Stimulated activated naive CD4-positive, alpha-beta T cell treated with Interleukin-2 at 50 U/mL for 16 hours (primary cell): Measurements from ENCODE around the gene LRRC4C.
"Not testable (repeated sequence)": the region's sequence is repeated elsewhere in the genome, so short reads cannot be mapped to it uniquely, and the experiment has no call there.

ENCODE experiments used
- DNase-seq: peaks from one replicate; lab custom pipeline; 2025; lab: John Stamatoyannopoulos, UW

LRRC4C gene

GRCh38 chr11:40228662-40229061 is 1230.8 kb downstream of the LRRC4C start:
- no peak for DNase-seq

GRCh38 chr11:40227730-40228129 is 1231.7 kb downstream of the LRRC4C start:
- no peak for DNase-seq

DNA sequence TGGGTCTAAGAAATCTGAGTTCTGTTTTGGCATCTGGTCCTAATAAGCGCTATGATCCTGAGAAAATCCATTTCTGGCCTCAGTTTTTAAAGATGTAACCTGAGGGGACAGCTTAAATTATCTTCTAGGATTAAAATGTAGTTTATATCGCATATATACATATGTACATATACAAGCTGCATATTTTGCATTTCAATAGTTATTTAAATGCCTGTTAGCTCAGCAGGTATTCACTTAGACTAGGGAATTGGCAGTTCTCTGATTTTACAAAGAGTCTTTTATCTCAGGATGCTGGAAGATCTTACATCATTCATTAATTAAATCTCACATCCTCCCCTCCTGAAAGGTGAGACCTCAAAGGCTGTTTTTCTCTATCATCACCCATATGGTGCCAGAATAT is 1232.8 kb downstream of the LRRC4C start:
- DNase-seq = no peak

DNA sequence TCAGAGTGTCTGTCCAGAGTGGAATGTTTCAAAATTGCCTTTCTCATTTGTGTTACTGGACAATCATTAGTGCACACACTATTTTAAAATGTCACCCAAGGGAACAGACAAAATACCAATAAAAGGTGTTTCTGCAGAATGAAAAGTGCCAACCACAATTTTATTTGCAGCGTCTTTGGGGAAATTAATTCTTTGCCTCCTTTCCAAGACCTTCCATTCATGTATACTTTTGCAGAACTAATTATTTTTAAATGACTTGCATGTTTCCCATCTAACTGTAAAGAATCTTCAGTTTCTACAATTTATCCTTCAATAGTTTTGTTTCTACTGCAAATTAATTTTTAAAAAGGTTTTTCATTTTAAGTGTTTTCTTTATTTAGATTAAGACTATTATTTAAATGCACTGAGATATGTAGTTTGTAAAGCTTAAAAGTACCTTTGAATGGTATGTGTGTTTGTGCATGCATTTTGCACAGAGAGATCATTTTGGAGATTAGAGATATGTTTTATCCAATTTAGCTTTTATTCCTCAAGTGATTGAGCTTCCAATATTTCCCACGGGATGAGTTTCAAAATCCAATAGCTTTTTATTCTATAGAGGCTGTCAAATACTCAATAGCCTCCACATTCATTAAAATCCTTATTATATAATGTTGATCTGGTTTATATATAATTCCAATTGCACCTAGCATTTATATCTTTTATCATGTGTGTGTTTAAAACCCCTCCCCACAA is 1235.7 kb downstream of the LRRC4C start:
- no peak for DNase-seq

DNA sequence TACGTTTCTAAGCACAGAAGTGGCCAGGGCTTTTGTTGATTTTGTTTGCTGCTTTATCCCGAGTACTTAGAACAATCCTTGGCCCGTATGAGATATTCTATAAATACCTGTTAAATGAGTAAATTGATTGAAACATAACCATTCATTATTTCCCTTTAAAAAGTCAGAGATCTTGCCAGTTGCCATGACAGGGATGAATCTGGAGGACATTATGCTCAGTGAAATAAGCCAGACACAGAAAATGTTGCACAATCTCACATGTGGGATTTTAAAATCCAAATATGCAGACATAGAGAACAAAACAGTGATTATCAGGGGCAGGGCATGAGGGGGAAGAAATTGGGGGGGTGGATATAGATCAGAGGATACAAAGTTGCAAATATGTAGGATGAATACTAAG is 1240.1 kb downstream of the LRRC4C start:
- no peak for DNase-seq

DNA sequence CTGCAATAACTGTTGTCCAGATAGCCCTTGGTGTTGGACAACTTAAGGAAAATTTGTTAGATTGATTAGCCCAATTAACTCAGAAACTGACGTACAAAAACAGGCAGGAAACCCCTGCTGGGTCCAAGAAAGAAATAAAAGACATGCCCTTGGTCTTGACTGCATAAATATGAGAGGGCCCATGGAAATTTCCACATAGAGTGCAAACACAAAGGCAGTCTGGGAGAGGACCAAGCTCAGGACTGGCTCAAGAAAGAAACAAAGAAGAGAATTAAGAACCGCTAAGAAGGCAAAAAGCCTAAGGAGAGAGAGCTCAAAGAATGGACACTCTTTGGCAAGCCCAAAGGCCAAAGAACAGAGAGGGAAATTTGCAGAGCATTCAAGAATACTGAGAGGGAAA is 1243.9 kb downstream of the LRRC4C start:
- DNase-seq = no peak

DNA sequence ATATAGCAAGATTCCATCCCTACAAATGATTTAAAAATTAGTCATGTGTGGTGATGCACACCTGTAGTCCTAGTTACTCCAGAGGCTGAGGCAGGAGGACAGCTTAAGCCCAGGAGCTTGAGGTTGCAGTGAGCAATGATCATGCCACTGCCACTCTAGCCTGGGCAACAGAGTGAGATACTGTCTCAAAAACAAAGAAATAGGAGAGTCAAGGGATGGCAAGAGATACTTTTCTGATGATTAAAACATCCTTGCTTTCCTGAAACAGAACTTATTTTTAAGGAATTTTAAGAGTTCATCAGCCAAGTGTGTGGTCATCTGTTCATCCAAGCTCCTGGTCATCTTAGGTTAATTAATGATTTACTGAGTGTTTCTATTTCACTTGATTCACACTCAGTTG is 1252.0 kb downstream of the LRRC4C start:
- DNase-seq = no peak

DNA sequence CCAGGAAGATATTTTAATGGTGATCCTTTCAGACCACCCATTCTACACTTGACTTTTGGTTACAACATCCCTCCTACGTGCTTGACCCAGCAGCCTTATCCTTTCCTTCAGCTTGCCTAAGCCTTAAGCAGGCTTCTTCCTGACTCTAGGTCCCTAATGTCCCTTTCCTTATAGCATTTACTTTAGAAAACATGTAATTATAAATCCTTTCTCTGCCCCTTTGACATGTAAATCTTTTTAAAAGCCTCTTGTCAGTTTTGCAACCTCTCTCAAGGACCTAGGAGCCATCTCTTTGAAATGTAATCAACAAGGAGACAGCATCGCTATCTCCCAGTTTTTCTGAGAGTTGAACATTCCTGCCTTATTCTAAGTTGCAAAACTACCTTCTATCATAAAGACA is 1255.2 kb downstream of the LRRC4C start:
- DNase-seq = no peak

GRCh38 chr11:40203606-40204005 is 1255.8 kb downstream of the LRRC4C start:
- no peak for DNase-seq

DNA sequence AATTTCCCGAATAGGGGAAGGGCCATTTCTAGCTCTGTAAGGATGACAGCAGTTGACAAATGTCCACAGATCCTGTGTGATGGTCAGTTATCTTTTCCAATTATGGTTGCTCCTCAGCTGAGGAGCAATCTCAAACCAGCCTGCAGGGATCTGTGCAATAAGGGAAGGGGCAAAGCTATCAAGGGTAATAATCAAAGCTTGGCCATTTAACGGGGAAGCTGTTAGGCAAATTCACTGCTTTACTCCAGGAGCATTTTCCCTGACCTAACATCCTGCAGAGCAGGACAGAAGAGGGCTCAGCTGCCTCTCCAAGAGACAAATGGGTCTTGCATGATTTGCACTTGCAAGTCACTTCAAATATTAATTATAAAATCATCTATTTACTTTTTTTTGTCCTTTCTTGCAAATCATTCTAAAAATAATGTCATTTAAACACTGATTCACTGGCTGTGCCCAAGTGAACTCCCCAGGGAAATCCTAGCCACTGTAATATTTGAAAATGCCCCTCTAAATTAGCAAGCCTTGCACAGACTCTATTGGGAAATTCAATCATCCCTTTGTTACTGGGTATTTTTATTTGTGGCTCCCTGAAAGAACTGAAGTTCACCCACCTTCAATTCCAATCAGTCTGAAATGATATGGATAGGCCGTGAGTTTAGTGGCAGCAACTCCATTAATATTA is 1256.7 kb downstream of the LRRC4C start:
- no peak for DNase-seq

DNA sequence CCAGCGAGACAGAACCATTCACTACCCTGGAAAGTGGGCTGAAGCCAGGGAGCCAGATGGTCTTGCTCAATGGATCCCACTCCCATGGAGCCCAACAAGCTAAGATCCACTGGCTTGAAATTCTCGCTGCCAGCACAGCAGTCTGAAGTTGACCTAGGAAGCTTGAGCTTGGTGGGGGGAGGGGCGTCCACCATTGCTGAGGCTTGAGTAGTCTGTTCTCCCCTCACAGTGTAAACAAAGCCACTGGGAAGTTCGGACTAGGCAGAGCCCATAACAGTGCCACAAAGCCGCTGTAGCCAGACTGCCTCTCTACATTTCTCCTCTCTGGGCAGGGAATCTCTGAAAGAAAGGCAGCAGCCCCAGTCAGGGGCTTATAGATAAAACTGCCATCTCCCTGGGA is 1266.9 kb downstream of the LRRC4C start:
- DNase-seq = not testable (repeated sequence)

DNA sequence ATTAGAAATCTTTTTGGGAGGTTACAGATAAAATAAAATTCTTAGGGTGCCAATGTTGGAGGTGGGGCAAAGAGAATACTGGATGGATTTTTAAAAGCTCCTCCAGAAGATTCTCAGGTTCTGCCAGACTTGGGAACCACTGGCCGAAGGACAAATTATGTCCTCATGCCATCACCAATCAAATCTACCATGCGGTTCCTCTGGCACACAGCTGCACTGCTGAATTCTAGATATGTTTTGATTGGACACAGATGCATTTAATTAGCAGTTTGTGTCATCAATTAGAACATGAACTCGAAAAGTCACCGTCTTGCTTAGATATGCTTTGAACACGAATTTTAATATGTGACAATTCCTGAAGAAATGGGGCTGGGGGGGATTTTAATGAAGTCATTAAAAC is 1269.2 kb downstream of the LRRC4C start:
- no peak for DNase-seq

DNA sequence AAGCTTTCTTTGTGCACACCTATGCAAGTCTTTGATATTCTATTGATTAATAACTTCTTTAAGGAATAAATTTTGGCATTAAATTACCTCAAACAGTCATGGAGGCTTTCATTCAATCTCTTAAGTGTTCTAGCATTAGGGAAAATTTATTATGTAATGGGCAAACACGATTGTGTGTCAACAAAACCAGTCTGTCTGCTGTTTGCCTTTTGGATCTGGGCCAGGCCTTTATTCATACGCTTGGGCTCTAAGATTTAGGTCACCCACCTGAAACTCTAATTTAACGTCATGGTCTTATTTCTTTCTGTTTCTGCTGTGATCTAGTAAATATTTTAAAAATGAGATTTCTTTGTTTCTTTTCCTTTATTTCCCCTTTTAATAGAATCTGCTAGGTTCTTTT is 1270.6 kb downstream of the LRRC4C start:
- no peak for DNase-seq

DNA sequence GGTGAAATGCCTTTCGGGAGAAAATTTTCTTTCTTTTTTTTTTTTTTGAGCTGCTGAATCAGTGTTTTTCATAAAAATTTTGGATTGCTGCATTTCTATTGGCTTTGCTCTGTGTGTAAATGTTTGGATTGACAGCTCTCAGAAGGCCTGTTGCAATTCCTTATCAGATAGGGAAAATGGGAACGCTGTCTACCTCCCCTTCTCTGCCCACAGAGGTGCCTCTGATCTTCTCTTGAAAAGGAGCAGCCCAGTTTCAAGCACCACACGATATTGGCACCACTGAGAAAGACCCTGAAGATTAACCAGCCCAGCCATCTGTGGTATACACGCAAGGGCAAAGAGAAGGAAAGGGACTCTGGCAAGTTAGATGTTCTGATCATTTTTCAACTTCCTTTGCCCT is 1272.2 kb downstream of the LRRC4C start:
- no peak for DNase-seq

DNA sequence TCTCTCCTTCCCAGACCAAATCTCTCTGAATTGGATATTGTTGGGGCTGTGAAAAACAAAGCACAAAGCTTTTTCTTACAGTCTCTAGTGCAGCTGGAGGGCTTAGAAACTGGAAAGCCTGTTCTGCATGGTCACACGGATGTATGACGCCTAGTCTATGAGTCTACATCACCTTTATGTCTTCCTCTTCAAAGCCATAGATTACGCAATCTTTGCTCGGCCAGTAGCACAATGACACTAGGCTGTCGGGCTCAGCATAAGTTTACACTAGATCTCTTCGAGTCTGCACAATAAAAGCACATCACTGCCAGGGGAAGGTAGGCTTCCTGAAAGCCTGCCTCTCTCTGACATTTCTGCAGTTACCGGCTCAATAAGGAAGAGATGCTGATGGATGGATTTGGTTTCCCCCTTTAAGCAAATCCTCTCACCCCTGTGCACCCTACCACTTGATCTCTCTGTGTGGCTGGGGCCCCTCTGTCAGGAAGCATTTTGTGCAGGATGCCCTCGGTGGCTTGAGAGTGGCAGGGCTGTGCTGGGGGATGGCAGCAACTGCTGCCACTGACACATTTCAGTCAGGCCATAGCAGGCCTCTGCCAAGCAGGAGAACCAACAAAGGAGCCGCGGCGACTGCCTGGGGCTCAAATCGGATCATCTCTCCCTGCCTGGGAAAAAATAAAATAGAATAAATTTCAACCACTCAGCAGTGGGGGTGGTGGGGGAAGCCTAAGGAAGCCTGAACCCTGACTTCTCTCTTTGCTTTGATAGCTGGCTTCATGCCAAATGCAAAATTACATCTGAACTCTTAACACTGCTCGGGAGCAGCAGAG is 1272.8 kb downstream of the LRRC4C start:
- DNase-seq = no peak

DNA sequence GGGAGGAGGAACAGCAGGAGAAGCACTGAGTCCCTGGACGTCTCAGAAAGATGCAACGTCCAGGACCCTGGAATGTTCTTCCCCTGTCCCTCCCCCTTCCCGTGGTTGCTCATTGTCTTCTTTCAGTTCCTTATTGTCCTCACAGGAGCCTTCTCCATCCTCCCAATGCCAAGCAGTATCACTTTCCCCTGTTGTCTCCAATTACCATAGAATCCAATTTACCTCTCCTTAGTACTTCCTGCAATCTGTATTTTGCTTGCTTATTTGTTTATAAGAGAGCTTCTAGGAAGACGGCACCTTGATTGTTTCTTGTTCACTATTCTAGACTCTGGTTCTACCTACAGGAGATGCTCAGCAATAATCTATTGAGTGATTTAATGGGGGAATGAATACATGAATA is 1273.7 kb downstream of the LRRC4C start:
- DNase-seq = no peak

DNA sequence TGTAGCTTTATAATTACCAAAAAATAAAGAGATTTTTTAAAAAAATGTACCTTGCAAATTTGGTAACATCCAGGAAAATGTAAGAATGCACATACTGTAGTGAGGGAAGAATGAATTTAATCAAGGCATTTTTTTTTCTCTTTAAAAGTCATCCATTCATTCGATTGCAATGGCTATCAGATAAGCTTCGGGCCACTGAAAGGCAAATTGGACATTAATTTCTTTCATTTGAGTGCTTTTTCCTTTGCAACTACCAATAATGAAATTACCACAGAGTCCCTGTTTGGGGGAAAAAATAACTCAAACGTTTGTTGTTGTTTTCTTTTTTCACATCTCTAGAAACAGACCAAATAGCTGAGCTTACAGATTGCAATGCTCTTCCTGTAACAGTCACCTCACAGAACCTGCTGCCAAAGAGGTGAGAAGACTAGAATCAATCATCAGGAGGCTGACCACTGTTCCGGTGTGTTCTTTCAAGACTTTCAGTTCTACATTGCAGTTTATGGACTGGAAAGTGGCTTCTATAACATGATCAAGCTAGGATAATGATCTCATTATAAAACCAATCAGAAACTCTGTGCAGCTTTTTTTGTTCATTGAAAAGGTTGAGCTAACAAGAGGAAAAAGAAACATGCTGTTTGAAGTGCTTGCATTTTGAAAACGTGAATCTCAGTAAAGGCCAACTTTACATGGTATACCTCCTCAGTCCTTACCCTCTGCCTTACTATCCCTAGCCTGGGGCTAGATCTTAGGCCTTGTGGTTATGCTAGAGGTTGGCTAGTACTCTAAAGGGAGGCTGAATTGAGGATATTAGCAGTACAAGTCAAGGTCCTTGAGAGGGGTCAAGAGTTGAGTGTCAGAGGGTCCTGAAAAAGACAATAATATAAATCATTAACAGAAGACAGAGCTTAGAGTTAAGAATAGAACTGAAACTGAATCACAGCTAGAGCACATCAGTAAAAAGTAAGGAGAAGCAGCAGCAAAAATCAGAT is 1276.1 kb downstream of the LRRC4C start:
- DNase-seq = no peak

DNA sequence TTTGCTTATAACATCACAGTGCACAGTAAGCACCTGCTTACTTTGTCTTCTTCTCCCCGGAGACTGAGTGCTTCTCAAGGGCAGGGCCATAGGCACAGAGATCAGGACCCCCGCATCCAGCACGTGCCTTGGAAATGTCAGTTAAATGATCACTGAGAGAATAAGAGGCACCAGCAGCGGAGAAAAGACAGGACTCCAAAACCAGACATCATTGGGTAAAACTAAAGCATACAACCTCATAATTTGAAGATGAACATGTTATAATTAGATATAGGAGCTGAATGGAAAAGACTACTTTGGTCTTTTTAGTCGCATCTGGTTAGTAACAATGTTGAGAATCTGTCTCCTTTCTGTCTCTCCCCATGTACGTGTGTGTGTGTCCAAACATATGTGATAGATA is 1279.9 kb downstream of the LRRC4C start:
- no peak for DNase-seq

DNA sequence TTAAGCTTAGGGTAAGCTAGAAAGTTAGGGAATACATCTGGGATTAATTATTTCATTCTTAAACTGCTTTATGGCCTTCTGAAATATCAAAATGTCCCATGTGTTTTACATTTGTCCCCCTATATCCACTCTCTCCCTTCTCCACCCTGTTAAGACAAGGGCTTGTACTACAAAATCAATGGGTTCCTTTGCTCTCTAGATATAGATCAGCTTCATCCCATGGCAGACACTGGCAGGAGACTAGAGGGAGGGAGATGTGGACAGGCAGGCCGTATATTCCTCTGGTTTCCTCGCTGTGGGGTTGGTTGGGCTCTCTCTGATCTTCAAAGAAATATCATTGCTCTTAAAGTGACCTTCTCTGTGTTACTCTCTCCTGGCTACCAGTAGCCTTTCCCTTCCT is 1281.0 kb downstream of the LRRC4C start:
- no peak for DNase-seq

- no peak for DNase-seq
Measured at GRCh38 chr11:40175980-40176379, 1283.5 kb downstream of the LRRC4C start.

GRCh38 chr11:40170078-40170477 is 1289.4 kb downstream of the LRRC4C start:
- DNase-seq = no peak

DNA sequence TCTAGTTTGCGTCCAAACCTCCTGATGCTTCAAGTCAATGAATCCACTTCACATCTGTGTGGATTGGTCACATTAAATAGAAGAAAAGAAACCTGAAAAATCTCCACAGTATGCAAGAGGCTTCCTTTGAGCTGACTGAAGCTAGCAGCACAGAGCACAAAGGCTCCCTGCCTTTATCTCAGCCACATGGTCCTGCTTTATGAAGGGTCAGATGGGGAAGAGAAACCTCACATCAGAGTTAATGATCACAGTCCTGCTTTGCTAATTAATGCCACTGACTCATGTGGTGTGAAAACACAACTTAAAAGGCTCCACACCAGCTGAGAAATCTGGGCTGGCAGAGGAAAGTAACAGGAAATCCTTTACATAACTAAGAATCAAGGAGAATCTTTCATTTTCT is 1291.0 kb downstream of the LRRC4C start:
- DNase-seq = no peak
